ENCODE measurements around the gene SPCS3.
"Not testable (repeated sequence)": the region's sequence is repeated elsewhere in the genome, so short reads cannot be mapped to it uniquely, and the experiment has no call there.

Gene SPCS3

GRCh38 chr4:176306837-176307665 is 12.7 kb upstream of the SPCS3 start:
- no peak for DNase-seq

- DNase-seq, result no peak
Observed at GRCh38 chr4:176307666-176307930, 12.2 kb upstream of the SPCS3 start.

- DNase-seq, result no peak
Observed at GRCh38 chr4:176308441-176308840, 11.3 kb upstream of the SPCS3 start.

- no peak for DNase-seq
Observed at GRCh38 chr4:176309046-176309445, 10.7 kb upstream of the SPCS3 start.

- DNase-seq, result no peak
Observed at GRCh38 chr4:176309772-176310171, 10.0 kb upstream of the SPCS3 start.

- DNase-seq, result no peak
Observed at GRCh38 chr4:176313596-176314336, 6.0 kb upstream of the SPCS3 start.

GRCh38 chr4:176319151-176319703 is 539 bp upstream of the SPCS3 start:
- DNase-seq, result no peak

GRCh38 chr4:176320340-176320975 is 692 bp downstream of the SPCS3 start:
- no peak for DNase-seq

- no peak for DNase-seq
Observed at GRCh38 chr4:176320976-176321361, 1.2 kb downstream of the SPCS3 start.

- no peak for DNase-seq
Observed at GRCh38 chr4:176321589-176321988, 1.8 kb downstream of the SPCS3 start.

GRCh38 chr4:176323511-176324160 is 3.9 kb downstream of the SPCS3 start:
- no peak for DNase-seq

GRCh38 chr4:176324876-176325275 is 5.1 kb downstream of the SPCS3 start:
- DNase-seq, result not testable (repeated sequence)

- DNase-seq, result no peak
Observed at GRCh38 chr4:176333076-176333475, 13.3 kb downstream of the SPCS3 start.

GRCh38 chr4:176334066-176334465 is 14.3 kb downstream of the SPCS3 start:
- DNase-seq, result no peak

GRCh38 chr4:176335421-176335820 is 15.7 kb downstream of the SPCS3 start:
- DNase-seq, result no peak

- DNase-seq, result no peak
Observed at GRCh38 chr4:176339936-176340761, 20.4 kb downstream of the SPCS3 start.

GRCh38 chr4:176340871-176341685 is 21.3 kb downstream of the SPCS3 start:
- no peak for DNase-seq

- DNase-seq, result no peak
Observed at GRCh38 chr4:176342384-176342783, 22.6 kb downstream of the SPCS3 start.

GRCh38 chr4:176343286-176343685 is 23.5 kb downstream of the SPCS3 start:
- no peak for DNase-seq

GRCh38 chr4:176345346-176345745 is 25.6 kb downstream of the SPCS3 start:
- DNase-seq, result not testable (repeated sequence)

GRCh38 chr4:176346836-176347235 is 27.1 kb downstream of the SPCS3 start:
- DNase-seq, result not testable (repeated sequence)

Data from cortex of kidney (tissue), 1 donor.